Calu3 (cell line): ENCODE measurements around the gene ZP2. TPM values are rescaled to one million over a fixed set of nuclear protein-coding genes. Genes with fewer than 3 reads are reported as not detected.
"Not testable (repeated sequence)": the region's sequence is repeated elsewhere in the genome, so short reads cannot be mapped to it uniquely, and the experiment has no call there.

Experiments used
- BruUV-seq: library from RNA; stranded (reverse); fragments of 400-500 nt; replicated peaks from 2 replicates; lab custom pipeline; 2021; lab: Mats Ljungman, UMichigan
- CTCF ChIA-PET: fragments of 300-600 bp; sonication (Branson Sonifier 250); formaldehyde crosslinking; loops from one replicate; lab custom pipeline; 2022; ENCODE audit warnings: antibody characterized with exemption; lab: Charles Lee
- DNase-seq: peaks from one replicate; pipeline ENCODE4 v3.0.0; 2022
- H3K27ac Mint-ChIP-seq: one replicate; pipeline ENCODE4 v1.8.0; 2022; ENCODE audit warnings: mixed read lengths; ENCODE audit not compliant: unreplicated experiment
- H3K27me3 Mint-ChIP-seq: one replicate; pipeline ENCODE4 v1.8.0; 2022; ENCODE audit warnings: mixed read lengths; ENCODE audit not compliant: unreplicated experiment
- H3K36me3 Mint-ChIP-seq: one replicate; pipeline ENCODE4 v1.8.0; 2022; ENCODE audit warnings: mild to moderate bottlenecking, moderate library complexity, mixed read lengths; ENCODE audit not compliant: insufficient read depth, unreplicated experiment
- H3K4me1 Mint-ChIP-seq: one replicate; pipeline ENCODE4 v1.8.0; 2022; ENCODE audit warnings: mild to moderate bottlenecking, low read depth, mixed read lengths; ENCODE audit not compliant: unreplicated experiment
- H3K4me3 Mint-ChIP-seq: one replicate; pipeline ENCODE4 v1.8.0; 2022; ENCODE audit warnings: mild to moderate bottlenecking, low read depth, moderate library complexity, mixed read lengths; ENCODE audit not compliant: unreplicated experiment
- H3K9me3 Mint-ChIP-seq: one replicate; pipeline ENCODE4 v1.8.0; 2022; ENCODE audit warnings: low read depth, mixed read lengths; ENCODE audit not compliant: unreplicated experiment
- CTCF ChIP-seq: fragments of 200-600 bp; IDR thresholded peaks from one replicate; pipeline ENCODE4 v1.8.0; 2022; ENCODE audit warnings: antibody characterized with exemption; ENCODE audit not compliant: unreplicated experiment
- intact Hi-C: fragments of 100-400 bp; cut with micrococcal nuclease; formaldehyde crosslinking; loops from one replicate; pipeline ENCODE4 v1.10.0; 2022; ENCODE audit not compliant: unreplicated experiment
- total RNA-seq: library from RNA; stranded (reverse); gene quantifications from 2 replicates; pipeline ENCODE4 v1.2.3, GENCODE V29; 2022

ZP2 gene
- total RNA-seq, 1 experiment from 2014 or later: not detected

GRCh38 chr16:21156767-21157467, 54.5 kb downstream of the ZP2 start:
- peak; percentile 58 for TF ChIP-seq CTCF
- intact Hi-C loops: loop anchor here (1.0 to 5.0 kb wide), 3 partner anchors 143 to 1165 kb away; no protein-coding TSS in a partner anchor
- BruUV-seq: no TSS peak
- H3K4me1 Mint-ChIP-seq: peaks cover 31% of the 10 kb centered on the region
- H3K27me3 Mint-ChIP-seq: no peaks in the 10 kb centered on the region
- peak; percentile 55 for DNase-seq
- H3K4me3 Mint-ChIP-seq: peak overlapping the region; percentile 20
- CTCF ChIA-PET: interaction anchor here (0.6 to 6.3 kb wide), 11 partner anchors 11 to 1201 kb away, joined by 3 to 83 read pairs (median 4); partner anchors contain the start of gene CRYM
- H3K27ac Mint-ChIP-seq: no peak overlapping the region
- no peaks in the 10 kb centered on the region for H3K9me3 Mint-ChIP-seq
- peaks cover 36% of the 10 kb centered on the region for H3K36me3 Mint-ChIP-seq

GRCh38 chr16:21156011-21156410, 55.4 kb downstream of the ZP2 start:
- H3K4me3 Mint-ChIP-seq, DNase-seq, H3K27ac Mint-ChIP-seq, BruUV-seq, H3K27me3 Mint-ChIP-seq, H3K9me3 Mint-ChIP-seq: not testable (repeated sequence)
- H3K36me3 Mint-ChIP-seq: peaks cover 28% of the 10 kb centered on the region
- H3K4me1 Mint-ChIP-seq: peaks cover 28% of the 10 kb centered on the region
- CTCF ChIA-PET: interaction anchor here (1.2 to 6.3 kb wide), 3 partner anchors 33 to 145 kb away, joined by 4 to 83 read pairs (median 27); partner anchors contain the start of gene CRYM
- intact Hi-C loops: loop anchor here (1.0 to 5.0 kb wide), 3 partner anchors 144 to 1166 kb away; no protein-coding TSS in a partner anchor

- H3K4me3 Mint-ChIP-seq, H3K27ac Mint-ChIP-seq, H3K36me3 Mint-ChIP-seq, DNase-seq, H3K9me3 Mint-ChIP-seq, BruUV-seq, H3K27me3 Mint-ChIP-seq, intact Hi-C loops: not testable (repeated sequence)
- peaks cover 20% of the 10 kb centered on the region for H3K4me1 Mint-ChIP-seq
- CTCF ChIA-PET: interaction anchor here (0.6 to 1.2 kb wide), 2 partner anchors 148 to 1875 kb away, joined by 3 to 5 read pairs; no protein-coding TSS in a partner anchor
Measured at GRCh38 chr16:21153124-21153729, 58.1 kb downstream of the ZP2 start.

- H3K9me3 Mint-ChIP-seq: not testable (repeated sequence)
Measured at GRCh38 chr16:21152160-21153030, 59.0 kb downstream of the ZP2 start.

GRCh38 chr16:21150375-21151001, 60.9 kb downstream of the ZP2 start, which contains the start of gene DNAH3:
TSS of gene DNAH3 (minus strand) at chr16:21150846. CDS start at chr16:21150319, 527 bp downstream.
- CTCF ChIA-PET: no interaction called here
- peak; percentile 54 for DNase-seq

More at GRCh38 chr16:21152160-21153030, 59.0 kb downstream of the ZP2 start:
- H3K4me1 Mint-ChIP-seq: peaks cover 20% of the 10 kb centered on the region
- H3K27ac Mint-ChIP-seq, H3K36me3 Mint-ChIP-seq, H3K27me3 Mint-ChIP-seq, H3K4me3 Mint-ChIP-seq, BruUV-seq, DNase-seq, intact Hi-C loops: not testable (repeated sequence)
- CTCF ChIA-PET: interaction anchor here (0.6 kb wide), 1 partner anchor 114 kb away, joined by 3 read pairs; no protein-coding TSS in a partner anchor

More at GRCh38 chr16:21150375-21151001, 60.9 kb downstream of the ZP2 start, which contains the start of gene DNAH3:
- Mint-ChIP-seq H3K9me3 (no peaks in the 10 kb centered on the region), H3K36me3 (no peaks in the 10 kb centered on the region), H3K27me3 (peaks cover 27% of the 10 kb centered on the region), H3K4me1 (peaks cover 10% of the 10 kb centered on the region), H3K27ac (no peak within 1 kb of the TSS), H3K4me3 (peak within 1 kb of the TSS; percentile 31)
- TF ChIP-seq CTCF: no peak
- intact Hi-C loops: no loop called here
- BruUV-seq: no TSS peak
